ENCODE measurements around the gene CALN1.

DNA sequence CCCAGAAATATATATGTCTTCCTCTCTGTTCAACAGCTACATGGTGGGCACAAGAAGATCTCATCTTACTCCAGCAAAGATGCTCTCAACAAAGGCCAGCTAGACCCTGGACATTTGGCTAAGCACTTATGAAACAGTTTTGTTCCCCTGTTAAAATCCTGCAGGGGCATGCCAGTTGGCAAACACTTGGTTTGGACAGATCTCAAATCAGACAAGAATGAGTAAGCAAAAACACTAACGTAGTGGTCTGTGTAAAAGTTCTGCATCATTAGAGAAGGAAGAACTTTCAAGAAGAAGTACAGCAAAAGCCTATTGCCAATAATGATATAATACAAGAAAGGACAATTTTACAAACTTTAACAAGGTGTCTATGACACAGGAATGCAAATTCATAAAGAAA, 125.6 kb downstream of the CALN1 start:
- TF ChIP-seq POLR2AphosphoS5 (IDR thresholded peaks at IDR 0.05; ENCODE audit: low read depth, low read length): no peak
- TF ChIP-seq POLR2A (IDR thresholded peaks at IDR 0.05; ENCODE audit: low read depth, low read length): no peak
